Activated CD4-positive, CD25-positive, alpha-beta regulatory T cell treated with anti-CD3 and anti-CD28 coated beads, Interleukin-2, amount 50 U/mL, for 72 hours (primary cell): Measurements from ENCODE around the gene SCP2.
"Not testable (repeated sequence)": the region's sequence is repeated elsewhere in the genome, so short reads cannot be mapped to it uniquely, and the experiment has no call there.

Experiments used
- DNase-seq: peaks from one replicate; pipeline ENCODE4 v3.0.0; 2021

Gene SCP2

GRCh38 chr1:52917581-52917980 lies 9.5 kb upstream of the SCP2 start:
- no peak for DNase-seq

- no peak for DNase-seq
These were observed 8.9 kb upstream of the SCP2 start for GRCh38 chr1:52918201-52918600.

- no peak for DNase-seq
These were observed 7.9 kb upstream of the SCP2 start for GRCh38 chr1:52919051-52919722.

GRCh38 chr1:52919723-52920483 lies 7.2 kb upstream of the SCP2 start:
- no peak for DNase-seq

GRCh38 chr1:52920791-52921291 lies 6.2 kb upstream of the SCP2 start:
- no peak for DNase-seq

- DNase-seq: no peak
These were observed 1.5 kb upstream of the SCP2 start for GRCh38 chr1:52925571-52926005.

- DNase-seq: no peak
These were observed 238 bp upstream of the SCP2 start for GRCh38 chr1:52926864-52927211.

- no peak for DNase-seq
These were observed 934 bp downstream of the SCP2 start for GRCh38 chr1:52928015-52928404.

- no peak for DNase-seq
These were observed 1.9 kb downstream of the SCP2 start for GRCh38 chr1:52929019-52929418.

GRCh38 chr1:52937433-52938182 lies 10.5 kb downstream of the SCP2 start:
- no peak for DNase-seq

GRCh38 chr1:52938183-52938451 lies 11.0 kb downstream of the SCP2 start:
- no peak for DNase-seq

- no peak for DNase-seq
These were observed 16.9 kb downstream of the SCP2 start for GRCh38 chr1:52943876-52944416.

GRCh38 chr1:52944566-52944965 lies 17.5 kb downstream of the SCP2 start:
- DNase-seq: no peak

GRCh38 chr1:52947490-52947889 lies 20.4 kb downstream of the SCP2 start:
- DNase-seq: no peak

GRCh38 chr1:52949602-52950001 lies 22.5 kb downstream of the SCP2 start:
- DNase-seq: not testable (repeated sequence)

- no peak for DNase-seq
These were observed 25.0 kb downstream of the SCP2 start for GRCh38 chr1:52952112-52952511.

GRCh38 chr1:52955129-52955970 lies 28.3 kb downstream of the SCP2 start:
- no peak for DNase-seq

- DNase-seq: no peak
These were observed 36.0 kb downstream of the SCP2 start for GRCh38 chr1:52963101-52963500.

- DNase-seq: no peak
These were observed 40.6 kb downstream of the SCP2 start for GRCh38 chr1:52967666-52968065.

- not testable (repeated sequence) for DNase-seq
These were observed 42.2 kb downstream of the SCP2 start for GRCh38 chr1:52969234-52969633.

- DNase-seq: no peak
These were observed 43.1 kb downstream of the SCP2 start for GRCh38 chr1:52970149-52970548.

GRCh38 chr1:52973841-52974240 lies 46.8 kb downstream of the SCP2 start:
- DNase-seq: no peak
